Astrocyte (in vitro differentiated cells and primary cell): ENCODE data around the gene PKDREJ. TPM values are rescaled to one million over a fixed set of nuclear protein-coding genes. Genes with fewer than 3 reads are reported as not detected.

Source experiments
- DNase-seq: peaks from one replicate; pipeline ENCODE4 v3.0.0-alpha.2; 2010; ENCODE audit warnings: low read depth
- FAIRE-seq: peaks from 2 replicates; lab custom pipeline; 2011; peaks lifted over from hg19 to GRCh38; lab: Jason Lieb, UNC
- H2AFZ ChIP-seq: 2 replicates; pipeline ENCODE4 v1.6.0; 2012; ENCODE audit warnings: low read depth, low read length, inconsistent platforms
- H3K27ac ChIP-seq: 2 replicates; pipeline ENCODE4 v1.5.1; 2011; ENCODE audit warnings: low read depth, low read length, inconsistent platforms
- H3K27me3 ChIP-seq: 2 replicates; pipeline ENCODE4 v1.6.0; 2011; ENCODE audit warnings: low read length, inconsistent platforms; ENCODE audit not compliant: insufficient read depth
- H3K36me3 ChIP-seq: 2 replicates; pipeline ENCODE4 v1.5.1; 2011; ENCODE audit warnings: low read length, inconsistent platforms; ENCODE audit not compliant: insufficient read depth
- H3K4me1 ChIP-seq: 2 replicates; pipeline ENCODE4 v1.5.1; 2011; ENCODE audit warnings: low read length, inconsistent platforms; ENCODE audit not compliant: insufficient read depth
- H3K4me2 ChIP-seq: 2 replicates; pipeline ENCODE4 v1.6.0; 2012; ENCODE audit warnings: low read length, inconsistent platforms
- H3K4me3 ChIP-seq: 2 replicates; pipeline ENCODE4 v1.5.1; 2011; ENCODE audit warnings: low read depth, mild to moderate bottlenecking, low read length, inconsistent platforms; ENCODE audit not compliant: insufficient read depth
- H3K79me2 ChIP-seq: 2 replicates; pipeline ENCODE4 v1.6.0; 2012; ENCODE audit warnings: mild to moderate bottlenecking, low read length, inconsistent platforms; ENCODE audit not compliant: insufficient read depth
- H3K9ac ChIP-seq: 2 replicates; pipeline ENCODE4 v1.6.0; 2012; ENCODE audit warnings: mild to moderate bottlenecking, low read length, inconsistent platforms
- H3K9me3 ChIP-seq: 2 replicates; pipeline ENCODE4 v1.5.1; 2012; ENCODE audit warnings: low read depth, mild to moderate bottlenecking, low read length, inconsistent platforms; ENCODE audit not compliant: insufficient read depth
- H4K20me1 ChIP-seq: 2 replicates; pipeline ENCODE4 v1.6.0; 2012; ENCODE audit warnings: low read length, inconsistent platforms; ENCODE audit not compliant: insufficient read depth
- H3K27ac Mint-ChIP-seq: one replicate; pipeline ENCODE4 v1.8.0; 2021; ENCODE audit warnings: mild to moderate bottlenecking, mixed read lengths; ENCODE audit not compliant: unreplicated experiment
- H3K27me3 Mint-ChIP-seq: one replicate; pipeline ENCODE4 v1.8.0; 2021; ENCODE audit warnings: low read depth, mixed read lengths; ENCODE audit not compliant: unreplicated experiment
- H3K36me3 Mint-ChIP-seq: one replicate; pipeline ENCODE4 v1.8.0; 2021; ENCODE audit warnings: low read depth, mixed read lengths; ENCODE audit not compliant: unreplicated experiment
- H3K4me1 Mint-ChIP-seq: one replicate; pipeline ENCODE4 v1.8.0; 2021; ENCODE audit warnings: low read depth, mixed read lengths; ENCODE audit not compliant: unreplicated experiment
- H3K4me3 Mint-ChIP-seq: one replicate; pipeline ENCODE4 v1.8.0; 2021; ENCODE audit warnings: mild to moderate bottlenecking, moderate library complexity, mixed read lengths; ENCODE audit not compliant: unreplicated experiment
- H3K9me3 Mint-ChIP-seq: one replicate; pipeline ENCODE4 v1.8.0; 2021; ENCODE audit warnings: mild to moderate bottlenecking, mixed read lengths; ENCODE audit not compliant: unreplicated experiment
- CTCF ChIP-seq: IDR thresholded peaks from 2 replicates; pipeline ENCODE4 v1.5.1; 2011; ENCODE audit warnings: low read depth, mild to moderate bottlenecking, inconsistent platforms, low read length, moderate library complexity; ENCODE audit not compliant: insufficient read depth
- EZH2 ChIP-seq: IDR thresholded peaks from 2 replicates; pipeline ENCODE4 v1.6.1; 2012; ENCODE audit warnings: mild to moderate bottlenecking, low read length, inconsistent platforms; ENCODE audit not compliant: insufficient read depth
- total RNA-seq: library from RNA; stranded (reverse); gene quantifications from 2 replicates; pipeline ENCODE4 v1.2.1, GENCODE V29; 2021

PKDREJ gene
- total RNA-seq, 1 donor from 2014 or later = not detected

- Histone ChIP-seq H4K20me1 (no peaks in the 10 kb centered on the region), H2AFZ (no peak overlapping the region), H3K27me3 (no peaks in the 10 kb centered on the region), H3K27ac (no peak overlapping the region), H3K4me3 (no peak overlapping the region), H3K4me1 (peaks cover 6% of the 10 kb centered on the region), H3K79me2 (no peaks in the 10 kb centered on the region), H3K4me2 (no peak overlapping the region), H3K36me3 (no peaks in the 10 kb centered on the region), H3K9me3 (no peaks in the 10 kb centered on the region), H3K9ac (no peak overlapping the region)
- Mint-ChIP-seq H3K4me3 (no peak overlapping the region), H3K27ac (no peak overlapping the region), H3K27me3 (peaks cover 6% of the 10 kb centered on the region), H3K36me3 (peaks cover 13% of the 10 kb centered on the region), H3K4me1 (no peaks in the 10 kb centered on the region), H3K9me3 (no peaks in the 10 kb centered on the region)
- DNase-seq (no peak), FAIRE-seq (no peak)
- TF ChIP-seq EZH2 (no peak), CTCF (no peak)
These were observed 25.6 kb downstream of the PKDREJ start for GRCh38 chr22:46237453-46238124.

- no peak overlapping the region for H3K27ac Mint-ChIP-seq
- no peaks in the 10 kb centered on the region for H3K36me3 ChIP-seq
- no peaks in the 10 kb centered on the region for H3K9me3 ChIP-seq
- H2AFZ ChIP-seq = no peak overlapping the region
- no peaks in the 10 kb centered on the region for H3K27me3 ChIP-seq
- DNase-seq (no peak), FAIRE-seq (no peak)
- H4K20me1 ChIP-seq = no peaks in the 10 kb centered on the region
- no peak overlapping the region for H3K4me3 Mint-ChIP-seq
- peaks cover 15% of the 10 kb centered on the region for H3K36me3 Mint-ChIP-seq
- peaks cover 6% of the 10 kb centered on the region for H3K4me1 ChIP-seq
- no peak for TF ChIP-seq CTCF
- TF ChIP-seq EZH2 = no peak
- no peak overlapping the region for H3K4me2 ChIP-seq
- no peak overlapping the region for H3K27ac ChIP-seq
- H3K9me3 Mint-ChIP-seq = no peaks in the 10 kb centered on the region
- H3K4me3 ChIP-seq = no peak overlapping the region
- H3K9ac ChIP-seq = no peak overlapping the region
- no peaks in the 10 kb centered on the region for H3K4me1 Mint-ChIP-seq
- H3K79me2 ChIP-seq = no peaks in the 10 kb centered on the region
- H3K27me3 Mint-ChIP-seq = peaks cover 6% of the 10 kb centered on the region
These were observed 28.2 kb downstream of the PKDREJ start for GRCh38 chr22:46234969-46235368.

GRCh38 chr22:46233231-46233630 is 29.9 kb downstream of the PKDREJ start:
- Mint-ChIP-seq H3K27me3 (peaks cover 4% of the 10 kb centered on the region), H3K4me3 (no peak overlapping the region), H3K4me1 (no peaks in the 10 kb centered on the region), H3K36me3 (peaks cover 9% of the 10 kb centered on the region), H3K9me3 (no peaks in the 10 kb centered on the region), H3K27ac (no peak overlapping the region)
- H4K20me1 ChIP-seq = no peaks in the 10 kb centered on the region
- no peak overlapping the region for H3K4me2 ChIP-seq
- H3K4me3 ChIP-seq = no peak overlapping the region
- H3K9ac ChIP-seq = no peak overlapping the region
- no peaks in the 10 kb centered on the region for H3K27me3 ChIP-seq
- H3K79me2 ChIP-seq = no peaks in the 10 kb centered on the region
- no peak overlapping the region for H3K27ac ChIP-seq
- no peaks in the 10 kb centered on the region for H3K36me3 ChIP-seq
- H3K4me1 ChIP-seq = peaks cover 6% of the 10 kb centered on the region
- no peaks in the 10 kb centered on the region for H3K9me3 ChIP-seq
- DNase-seq (peak; percentile 23), FAIRE-seq (no peak)
- H2AFZ ChIP-seq = peak overlapping the region; percentile 28
- TF ChIP-seq CTCF (no peak), EZH2 (no peak)
